Measurements from ENCODE around the gene PATL2. TPM values are rescaled to one million over a fixed set of nuclear protein-coding genes. Genes with fewer than 3 reads are reported as not detected.

The PATL2 gene
- total RNA-seq, 2 experiments from 2014 or later = 16.1 to 17.8 TPM

DNA sequence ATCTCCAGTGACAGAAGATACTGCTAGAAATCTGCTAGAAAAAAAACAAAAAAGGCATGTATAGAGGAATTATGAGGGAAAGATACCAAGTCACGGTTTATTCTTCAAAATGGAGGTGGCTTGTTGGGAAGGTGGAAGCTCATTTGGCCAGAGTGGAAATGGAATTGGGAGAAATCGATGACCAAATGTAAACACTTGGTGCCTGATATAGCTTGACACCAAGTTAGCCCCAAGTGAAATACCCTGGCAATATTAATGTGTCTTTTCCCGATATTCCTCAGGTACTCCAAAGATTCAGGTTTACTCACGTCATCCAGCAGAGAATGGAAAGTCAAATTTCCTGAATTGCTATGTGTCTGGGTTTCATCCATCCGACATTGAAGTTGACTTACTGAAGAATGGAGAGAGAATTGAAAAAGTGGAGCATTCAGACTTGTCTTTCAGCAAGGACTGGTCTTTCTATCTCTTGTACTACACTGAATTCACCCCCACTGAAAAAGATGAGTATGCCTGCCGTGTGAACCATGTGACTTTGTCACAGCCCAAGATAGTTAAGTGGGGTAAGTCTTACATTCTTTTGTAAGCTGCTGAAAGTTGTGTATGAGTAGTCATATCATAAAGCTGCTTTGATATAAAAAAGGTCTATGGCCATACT, 4.1 kb upstream of the PATL2 start:
- peak overlapping the region; percentile 94 for H3K4me3 Mint-ChIP-seq
- CTCF ChIA-PET = interaction anchor here (0.9 to 16.8 kb wide), 3 partner anchors 18 to 86 kb away, joined by 3 to 333 read pairs (median 197); partner anchors contain the start of genes SPG11 and TRIM69

DNA sequence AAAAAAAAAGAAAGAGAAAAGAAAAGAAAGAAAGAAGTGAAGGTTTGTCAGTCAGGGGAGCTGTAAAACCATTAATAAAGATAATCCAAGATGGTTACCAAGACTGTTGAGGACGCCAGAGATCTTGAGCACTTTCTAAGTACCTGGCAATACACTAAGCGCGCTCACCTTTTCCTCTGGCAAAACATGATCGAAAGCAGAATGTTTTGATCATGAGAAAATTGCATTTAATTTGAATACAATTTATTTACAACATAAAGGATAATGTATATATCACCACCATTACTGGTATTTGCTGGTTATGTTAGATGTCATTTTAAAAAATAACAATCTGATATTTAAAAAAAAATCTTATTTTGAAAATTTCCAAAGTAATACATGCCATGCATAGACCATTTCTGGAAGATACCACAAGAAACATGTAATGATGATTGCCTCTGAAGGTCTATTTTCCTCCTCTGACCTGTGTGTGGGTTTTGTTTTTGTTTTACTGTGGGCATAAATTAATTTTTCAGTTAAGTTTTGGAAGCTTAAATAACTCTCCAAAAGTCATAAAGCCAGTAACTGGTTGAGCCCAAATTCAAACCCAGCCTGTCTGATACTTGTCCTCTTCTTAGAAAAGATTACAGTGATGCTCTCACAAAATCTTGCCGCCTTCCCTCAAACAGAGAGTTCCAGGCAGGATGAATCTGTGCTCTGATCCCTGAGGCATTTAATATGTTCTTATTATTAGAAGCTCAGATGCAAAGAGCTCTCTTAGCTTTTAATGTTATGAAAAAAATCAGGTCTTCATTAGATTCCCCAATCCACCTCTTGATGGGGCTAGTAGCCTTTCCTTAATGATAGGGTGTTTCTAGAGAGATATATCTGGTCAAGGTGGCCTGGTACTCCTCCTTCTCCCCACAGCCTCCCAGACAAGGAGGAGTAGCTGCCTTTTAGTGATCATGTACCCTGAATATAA, 2.2 kb upstream of the PATL2 start:
- H3K4me1 Mint-ChIP-seq (ENCODE audit: low read depth) = peaks cover 49% of the 10 kb centered on the region
- intact Hi-C loops (cut with micrococcal nuclease) = loop anchor here (5.0 kb wide), 1 partner anchor 36 kb away; no protein-coding TSS in a partner anchor
- DNase-seq = no peak
- TF ChIP-seq, protein P1, sequence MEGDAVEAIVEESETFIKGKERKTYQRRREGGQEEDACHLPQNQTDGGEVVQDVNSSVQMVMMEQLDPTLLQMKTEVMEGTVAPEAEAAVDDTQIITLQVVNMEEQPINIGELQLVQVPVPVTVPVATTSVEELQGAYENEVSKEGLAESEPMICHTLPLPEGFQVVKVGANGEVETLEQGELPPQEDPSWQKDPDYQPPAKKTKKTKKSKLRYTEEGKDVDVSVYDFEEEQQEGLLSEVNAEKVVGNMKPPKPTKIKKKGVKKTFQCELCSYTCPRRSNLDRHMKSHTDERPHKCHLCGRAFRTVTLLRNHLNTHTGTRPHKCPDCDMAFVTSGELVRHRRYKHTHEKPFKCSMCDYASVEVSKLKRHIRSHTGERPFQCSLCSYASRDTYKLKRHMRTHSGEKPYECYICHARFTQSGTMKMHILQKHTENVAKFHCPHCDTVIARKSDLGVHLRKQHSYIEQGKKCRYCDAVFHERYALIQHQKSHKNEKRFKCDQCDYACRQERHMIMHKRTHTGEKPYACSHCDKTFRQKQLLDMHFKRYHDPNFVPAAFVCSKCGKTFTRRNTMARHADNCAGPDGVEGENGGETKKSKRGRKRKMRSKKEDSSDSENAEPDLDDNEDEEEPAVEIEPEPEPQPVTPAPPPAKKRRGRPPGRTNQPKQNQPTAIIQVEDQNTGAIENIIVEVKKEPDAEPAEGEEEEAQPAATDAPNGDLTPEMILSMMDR (IDR thresholded peaks at IDR 0.05) = no peak
- H3K27me3 Mint-ChIP-seq = no peaks in the 10 kb centered on the region
- H3K9me3 Mint-ChIP-seq = no peaks in the 10 kb centered on the region
- peak overlapping the region; percentile 100 for H3K27ac Mint-ChIP-seq
- ATAC-seq = no peak
- H3K4me3 Mint-ChIP-seq = peak overlapping the region; percentile 94
- peaks cover 84% of the 10 kb centered on the region for H3K36me3 Mint-ChIP-seq (ENCODE audit: low read depth)
- CTCF ChIA-PET = interaction anchor here (0.7 to 16.8 kb wide), 5 partner anchors 20 to 102 kb away, joined by 3 to 333 read pairs (median 5); partner anchors contain the start of genes SPG11 and TRIM69
- POLR2A ChIA-PET = interaction anchor here (0.6 to 37.9 kb wide), 12 partner anchors 16 to 167 kb away, joined by 3 to 1862 read pairs (median 7); partner anchors contain the start of genes SPG11 and TRIM69

More for the DNA sequence above, 4.1 kb upstream of the PATL2 start:
- intact Hi-C loops (cut with micrococcal nuclease) = no loop called here
- peak; percentile 25 for DNase-seq
- TF ChIP-seq, protein P1 (IDR thresholded peaks at IDR 0.05) = no peak
- H3K27me3 Mint-ChIP-seq = no peaks in the 10 kb centered on the region
- POLR2A ChIA-PET = interaction anchor here (1.2 to 37.9 kb wide), 9 partner anchors 14 to 136 kb away, joined by 3 to 1862 read pairs (median 5); partner anchors contain the start of genes SPG11 and TRIM69
- no peaks in the 10 kb centered on the region for H3K9me3 Mint-ChIP-seq
- H3K27ac Mint-ChIP-seq = peak overlapping the region; percentile 96
- peaks cover 86% of the 10 kb centered on the region for H3K36me3 Mint-ChIP-seq (ENCODE audit: low read depth)
- H3K4me1 Mint-ChIP-seq (ENCODE audit: low read depth) = peaks cover 56% of the 10 kb centered on the region
- ATAC-seq = no peak

DNA sequence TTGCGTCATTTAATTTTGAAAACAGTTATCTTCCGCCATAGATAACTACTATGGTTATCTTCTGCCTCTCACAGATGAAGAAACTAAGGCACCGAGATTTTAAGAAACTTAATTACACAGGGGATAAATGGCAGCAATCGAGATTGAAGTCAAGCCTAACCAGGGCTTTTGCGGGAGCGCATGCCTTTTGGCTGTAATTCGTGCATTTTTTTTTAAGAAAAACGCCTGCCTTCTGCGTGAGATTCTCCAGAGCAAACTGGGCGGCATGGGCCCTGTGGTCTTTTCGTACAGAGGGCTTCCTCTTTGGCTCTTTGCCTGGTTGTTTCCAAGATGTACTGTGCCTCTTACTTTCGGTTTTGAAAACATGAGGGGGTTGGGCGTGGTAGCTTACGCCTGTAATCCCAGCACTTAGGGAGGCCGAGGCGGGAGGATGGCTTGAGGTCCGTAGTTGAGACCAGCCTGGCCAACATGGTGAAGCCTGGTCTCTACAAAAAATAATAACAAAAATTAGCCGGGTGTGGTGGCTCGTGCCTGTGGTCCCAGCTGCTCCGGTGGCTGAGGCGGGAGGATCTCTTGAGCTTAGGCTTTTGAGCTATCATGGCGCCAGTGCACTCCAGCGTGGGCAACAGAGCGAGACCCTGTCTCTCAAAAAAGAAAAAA, 1.4 kb upstream of the PATL2 start:
- TF ChIP-seq, protein P1 (IDR thresholded peaks at IDR 0.05) = no peak
- peak; percentile 79 for DNase-seq
- Mint-ChIP-seq H3K9me3 (no peaks in the 10 kb centered on the region), H3K27ac (peak overlapping the region; percentile 100), H3K27me3 (no peaks in the 10 kb centered on the region), H3K4me3 (peak overlapping the region; percentile 94), H3K36me3 (ENCODE audit: low read depth) (peaks cover 81% of the 10 kb centered on the region), H3K4me1 (ENCODE audit: low read depth) (peaks cover 45% of the 10 kb centered on the region)
- POLR2A ChIA-PET = interaction anchor here (0.6 to 37.9 kb wide), 8 partner anchors 9 to 166 kb away, joined by 3 to 1862 read pairs (median 10); partner anchors contain the start of genes SPG11 and TRIM69
- CTCF ChIA-PET = interaction anchor here (1.0 to 16.8 kb wide), 3 partner anchors 21 to 101 kb away, joined by 3 to 333 read pairs (median 197); partner anchors contain the start of genes SPG11 and TRIM69
- intact Hi-C loops (cut with micrococcal nuclease) = loop anchor here (5.0 kb wide), 1 partner anchor 35 kb away; no protein-coding TSS in a partner anchor
- peak; percentile 13 for ATAC-seq

DNA sequence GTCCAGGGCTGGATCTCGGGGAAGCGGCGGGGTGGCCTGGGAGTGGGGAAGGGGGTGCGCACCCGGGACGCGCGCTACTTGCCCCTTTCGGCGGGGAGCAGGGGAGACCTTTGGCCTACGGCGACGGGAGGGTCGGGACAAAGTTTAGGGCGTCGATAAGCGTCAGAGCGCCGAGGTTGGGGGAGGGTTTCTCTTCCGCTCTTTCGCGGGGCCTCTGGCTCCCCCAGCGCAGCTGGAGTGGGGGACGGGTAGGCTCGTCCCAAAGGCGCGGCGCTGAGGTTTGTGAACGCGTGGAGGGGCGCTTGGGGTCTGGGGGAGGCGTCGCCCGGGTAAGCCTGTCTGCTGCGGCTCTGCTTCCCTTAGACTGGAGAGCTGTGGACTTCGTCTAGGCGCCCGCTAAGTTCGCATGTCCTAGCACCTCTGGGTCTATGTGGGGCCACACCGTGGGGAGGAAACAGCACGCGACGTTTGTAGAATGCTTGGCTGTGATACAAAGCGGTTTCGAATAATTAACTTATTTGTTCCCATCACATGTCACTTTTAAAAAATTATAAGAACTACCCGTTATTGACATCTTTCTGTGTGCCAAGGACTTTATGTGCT, 721 bp upstream of the PATL2 start:
- ChIA-PET CTCF (interaction anchor here (1.2 to 16.8 kb wide), 4 partner anchors 21 to 46 kb away, joined by 3 to 333 read pairs (median 106); partner anchors contain the start of genes SPG11 and TRIM69), POLR2A (interaction anchor here (0.8 to 37.9 kb wide), 14 partner anchors 9 to 312 kb away, joined by 3 to 1862 read pairs (median 6); partner anchors contain the start of genes CTDSPL2, SORD, SPG11 and TRIM69)
- DNase-seq (peak; percentile 65), ATAC-seq (peak; percentile 18)
- H3K27me3 Mint-ChIP-seq = no peaks in the 10 kb centered on the region
- H3K27ac Mint-ChIP-seq = peak overlapping the region; percentile 100
- H3K9me3 Mint-ChIP-seq = no peaks in the 10 kb centered on the region
- H3K36me3 Mint-ChIP-seq (ENCODE audit: low read depth) = peaks cover 78% of the 10 kb centered on the region
- H3K4me3 Mint-ChIP-seq = peak overlapping the region; percentile 94
- TF ChIP-seq, protein P1 (IDR thresholded peaks at IDR 0.05) = no peak
- intact Hi-C loops (cut with micrococcal nuclease) = loop anchor here (1.0 to 5.0 kb wide), 3 partner anchors 16 to 49 kb away; partner anchors contain the start of gene SPG11
- H3K4me1 Mint-ChIP-seq (ENCODE audit: low read depth) = peaks cover 43% of the 10 kb centered on the region

Data from activated CD8-positive, alpha-beta T cell treated with anti-CD3 and anti-CD28 coated beads for 36 hours (primary cell).